Measurements from ENCODE around the gene HNRNPA3.

Gene HNRNPA3

GRCh38 chr2:177271981-177272666, 59.5 kb downstream of the HNRNPA3 start:
- no peak for DNase-seq (ENCODE audit: low read depth)

GRCh38 chr2:177272765-177273164, 60.2 kb downstream of the HNRNPA3 start:
- DNase-seq (ENCODE audit: low read depth): no peak

- no peak for DNase-seq (ENCODE audit: low read depth)
Measured at GRCh38 chr2:177273408-177273807, 60.8 kb downstream of the HNRNPA3 start.

All from activated T-helper 1 cell treated with Interleukin-2 at 50 U/mL for 16 hours (primary cell).